ENCODE measurements around the gene ZXDC.

DNA sequence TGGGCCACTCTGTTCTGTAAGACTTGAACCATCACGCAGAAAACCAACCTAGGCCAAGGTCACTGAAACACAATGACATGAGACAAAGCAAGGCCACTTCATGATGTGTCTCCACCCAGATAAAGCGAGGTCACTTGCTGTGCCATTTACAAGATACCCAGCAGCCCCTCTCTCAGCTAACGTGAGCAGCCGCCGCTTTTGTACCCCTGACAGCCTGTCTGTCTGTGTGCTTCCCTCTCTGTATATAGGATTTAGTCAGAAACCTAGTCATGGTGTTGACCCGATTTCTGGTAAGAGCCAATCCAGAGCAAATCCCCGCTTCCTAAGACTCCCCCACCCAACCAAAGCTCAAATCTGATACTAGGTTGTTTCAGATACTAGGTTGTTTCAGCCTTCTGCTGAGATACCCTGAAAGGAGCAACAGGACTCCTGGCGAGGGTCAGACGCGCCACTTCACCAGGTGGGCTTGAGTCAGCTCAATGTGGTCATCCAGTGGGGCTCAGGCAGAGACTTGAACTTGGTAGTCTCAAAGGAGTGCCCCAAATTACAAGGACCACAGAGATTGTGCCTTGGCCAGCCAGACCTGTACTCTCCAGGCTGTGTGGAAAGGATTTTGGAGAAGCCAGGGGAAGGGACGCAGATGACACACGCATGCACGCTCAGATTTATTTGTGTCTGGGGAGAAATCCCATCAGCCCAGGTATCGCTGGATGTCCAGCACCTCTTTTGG lies 3.1 kb upstream of the ZXDC start:
- TF ChIP-seq, protein P1, sequence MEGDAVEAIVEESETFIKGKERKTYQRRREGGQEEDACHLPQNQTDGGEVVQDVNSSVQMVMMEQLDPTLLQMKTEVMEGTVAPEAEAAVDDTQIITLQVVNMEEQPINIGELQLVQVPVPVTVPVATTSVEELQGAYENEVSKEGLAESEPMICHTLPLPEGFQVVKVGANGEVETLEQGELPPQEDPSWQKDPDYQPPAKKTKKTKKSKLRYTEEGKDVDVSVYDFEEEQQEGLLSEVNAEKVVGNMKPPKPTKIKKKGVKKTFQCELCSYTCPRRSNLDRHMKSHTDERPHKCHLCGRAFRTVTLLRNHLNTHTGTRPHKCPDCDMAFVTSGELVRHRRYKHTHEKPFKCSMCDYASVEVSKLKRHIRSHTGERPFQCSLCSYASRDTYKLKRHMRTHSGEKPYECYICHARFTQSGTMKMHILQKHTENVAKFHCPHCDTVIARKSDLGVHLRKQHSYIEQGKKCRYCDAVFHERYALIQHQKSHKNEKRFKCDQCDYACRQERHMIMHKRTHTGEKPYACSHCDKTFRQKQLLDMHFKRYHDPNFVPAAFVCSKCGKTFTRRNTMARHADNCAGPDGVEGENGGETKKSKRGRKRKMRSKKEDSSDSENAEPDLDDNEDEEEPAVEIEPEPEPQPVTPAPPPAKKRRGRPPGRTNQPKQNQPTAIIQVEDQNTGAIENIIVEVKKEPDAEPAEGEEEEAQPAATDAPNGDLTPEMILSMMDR (IDR thresholded peaks at IDR 0.05) = no peak
- no peak for TF ChIP-seq POLR2AphosphoS5 (IDR thresholded peaks at IDR 0.05; ENCODE audit: low read depth, low read length)
- TF ChIP-seq, protein P2, sequence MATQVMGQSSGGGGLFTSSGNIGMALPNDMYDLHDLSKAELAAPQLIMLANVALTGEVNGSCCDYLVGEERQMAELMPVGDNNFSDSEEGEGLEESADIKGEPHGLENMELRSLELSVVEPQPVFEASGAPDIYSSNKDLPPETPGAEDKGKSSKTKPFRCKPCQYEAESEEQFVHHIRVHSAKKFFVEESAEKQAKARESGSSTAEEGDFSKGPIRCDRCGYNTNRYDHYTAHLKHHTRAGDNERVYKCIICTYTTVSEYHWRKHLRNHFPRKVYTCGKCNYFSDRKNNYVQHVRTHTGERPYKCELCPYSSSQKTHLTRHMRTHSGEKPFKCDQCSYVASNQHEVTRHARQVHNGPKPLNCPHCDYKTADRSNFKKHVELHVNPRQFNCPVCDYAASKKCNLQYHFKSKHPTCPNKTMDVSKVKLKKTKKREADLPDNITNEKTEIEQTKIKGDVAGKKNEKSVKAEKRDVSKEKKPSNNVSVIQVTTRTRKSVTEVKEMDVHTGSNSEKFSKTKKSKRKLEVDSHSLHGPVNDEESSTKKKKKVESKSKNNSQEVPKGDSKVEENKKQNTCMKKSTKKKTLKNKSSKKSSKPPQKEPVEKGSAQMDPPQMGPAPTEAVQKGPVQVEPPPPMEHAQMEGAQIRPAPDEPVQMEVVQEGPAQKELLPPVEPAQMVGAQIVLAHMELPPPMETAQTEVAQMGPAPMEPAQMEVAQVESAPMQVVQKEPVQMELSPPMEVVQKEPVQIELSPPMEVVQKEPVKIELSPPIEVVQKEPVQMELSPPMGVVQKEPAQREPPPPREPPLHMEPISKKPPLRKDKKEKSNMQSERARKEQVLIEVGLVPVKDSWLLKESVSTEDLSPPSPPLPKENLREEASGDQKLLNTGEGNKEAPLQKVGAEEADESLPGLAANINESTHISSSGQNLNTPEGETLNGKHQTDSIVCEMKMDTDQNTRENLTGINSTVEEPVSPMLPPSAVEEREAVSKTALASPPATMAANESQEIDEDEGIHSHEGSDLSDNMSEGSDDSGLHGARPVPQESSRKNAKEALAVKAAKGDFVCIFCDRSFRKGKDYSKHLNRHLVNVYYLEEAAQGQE (IDR thresholded peaks at IDR 0.05; ENCODE audit: insufficient read depth in 1 of 2, low read depth in 2 of 2, low read length in 1 of 2) = no peak

Measured in Panc1 (cell line).